HepG2 (cell line): ENCODE measurements around the gene CCDC80. TPM values are rescaled to one million over a fixed set of nuclear protein-coding genes. Genes with fewer than 3 reads are reported as not detected.
A peak's percentile ranks its signal among the peaks of the same experiment; 100 is the strongest.

Experiments
- AGO2 ChIP-seq: fragments of 200-400 bp; formaldehyde crosslinking; optimal IDR thresholded peaks from 2 replicates; pipeline ENCODE3; 2017; ENCODE audit warnings: mild to moderate bottlenecking, low read depth, low read length, moderate library complexity
- ATRX ChIP-seq: sonication (generic); formaldehyde crosslinking; IDR thresholded peaks from 2 replicates; pipeline ENCODE4 v1.4.0; 2020; ENCODE audit warnings: missing genetic modification reagents, borderline replicate concordance
- CENPT ChIP-seq: sonication (generic); formaldehyde crosslinking; IDR thresholded peaks from 2 replicates; pipeline ENCODE4 v1.8.0; 2022; ENCODE audit warnings: low read depth, mild to moderate bottlenecking, moderate library complexity, missing genetic modification reagents
- MED8 ChIP-seq: sonication (generic); formaldehyde crosslinking; IDR thresholded peaks from 2 replicates; pipeline ENCODE4 v1.8.1; 2023; ENCODE audit warnings: mild to moderate bottlenecking, missing genetic modification reagents; ENCODE audit not compliant: insufficient replicate concordance
- TRIM24 ChIP-seq: sonication (generic); formaldehyde crosslinking; IDR thresholded peaks from 2 replicates; pipeline ENCODE4 v1.8.0; 2022; ENCODE audit warnings: mild to moderate bottlenecking, missing genetic modification reagents
- ZFY ChIP-seq: sonication (generic); formaldehyde crosslinking; IDR thresholded peaks from 2 replicates; pipeline ENCODE4 v1.4.0; 2020; ENCODE audit warnings: missing genetic modification reagents
- ZNF160 ChIP-seq: sonication (generic); formaldehyde crosslinking; IDR thresholded peaks from 2 replicates; pipeline ENCODE4 v1.8.0; 2022; ENCODE audit warnings: mild to moderate bottlenecking, inconsistent platforms, missing genetic modification reagents
- polyA plus RNA-seq, 8 experiments: library from polyadenylated mRNA; depleted of rRNA in 3 of 8; stranded (reverse) in 7 of 8; unstranded in 1 of 8; fragments of >200 nt; fragmentation: Illumina TruSeq in 4 of 8; extraction: Trizol in 4 of 8; gene quantifications; 2 replicates each; pipeline versions ENCODE4 v1.2.1 to v1.2.3, GENCODE V29; 2011 to 2016; ENCODE audit warnings: low read depth in 4 of 8, missing spikeins in 1 of 8, mixed read lengths in 1 of 8; ENCODE audit not compliant: insufficient read depth in 1 of 8
- total RNA-seq, 5 experiments: library from RNA; depleted of rRNA; stranded (reverse); fragments of >200 nt; fragmentation: Illumina TruSeq; extraction: Trizol; gene quantifications; 2 replicates each; pipeline ENCODE4 v1.2.3, GENCODE V29; 2016; ENCODE audit warnings: low read depth in 1 of 5
- TF ChIP-seq, protein P1 (sequence below): sonication (generic); formaldehyde crosslinking; IDR thresholded peaks from 2 replicates; pipeline ENCODE4 v1.4.0; 2020; ENCODE audit warnings: missing genetic modification reagents, borderline replicate concordance
- TF ChIP-seq, protein P2 (sequence below): sonication (generic); formaldehyde crosslinking; IDR thresholded peaks from 2 replicates; pipeline ENCODE4 v1.5.1; 2020; ENCODE audit warnings: mild to moderate bottlenecking, missing genetic modification reagents, moderate library complexity
- TF ChIP-seq, protein P3 (sequence below): sonication (generic); formaldehyde crosslinking; IDR thresholded peaks from 2 replicates; pipeline ENCODE4 v1.5.0; 2020; ENCODE audit warnings: mild to moderate bottlenecking, missing genetic modification reagents
- TF ChIP-seq, protein P4 (sequence below): sonication (generic); formaldehyde crosslinking; IDR thresholded peaks from 2 replicates; pipeline ENCODE4 v1.4.0; 2020; ENCODE audit warnings: missing genetic modification reagents
- TF ChIP-seq, protein P5 (sequence below): sonication (generic); formaldehyde crosslinking; IDR thresholded peaks from 2 replicates; pipeline ENCODE4 v1.4.0; 2020; ENCODE audit warnings: missing genetic modification reagents; ENCODE audit errors: not compliant biosample characterization
- TF ChIP-seq, protein P6 (sequence below): sonication (generic); formaldehyde crosslinking; IDR thresholded peaks from 2 replicates; pipeline ENCODE4 v1.8.0; 2022; ENCODE audit warnings: mild to moderate bottlenecking, missing genetic modification reagents, moderate library complexity
- TF ChIP-seq, protein P7 (sequence below): sonication (generic); formaldehyde crosslinking; IDR thresholded peaks from 2 replicates; pipeline ENCODE4 v1.4.0; 2020; ENCODE audit warnings: missing genetic modification reagents, borderline replicate concordance
- TF ChIP-seq, protein P8 (sequence below): sonication (generic); formaldehyde crosslinking; IDR thresholded peaks from 2 replicates; pipeline ENCODE4 v1.4.0; 2020; ENCODE audit warnings: missing genetic modification reagents, mild to moderate bottlenecking, borderline replicate concordance

CCDC80 gene
- total and polyA plus RNA-seq, 2 of the 13 experiments (the other 11 are each of a cell fraction or from before 2014, with no cell fraction given), result not detected

DNA sequence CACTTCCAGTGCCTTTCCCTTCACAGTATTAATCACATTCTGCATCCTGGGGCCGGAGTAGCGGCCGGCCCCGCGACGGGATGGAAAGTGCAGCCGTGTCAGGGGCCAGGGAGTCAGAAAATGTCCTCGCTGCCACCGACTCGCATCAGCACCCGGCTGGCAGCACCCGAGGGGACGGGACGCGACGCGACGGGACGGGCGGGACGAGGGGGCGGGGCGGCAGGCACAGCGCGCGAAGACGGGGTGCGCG is 79.5 kb downstream of the CCDC80 start (continued):
- TF ChIP-seq, protein P1, sequence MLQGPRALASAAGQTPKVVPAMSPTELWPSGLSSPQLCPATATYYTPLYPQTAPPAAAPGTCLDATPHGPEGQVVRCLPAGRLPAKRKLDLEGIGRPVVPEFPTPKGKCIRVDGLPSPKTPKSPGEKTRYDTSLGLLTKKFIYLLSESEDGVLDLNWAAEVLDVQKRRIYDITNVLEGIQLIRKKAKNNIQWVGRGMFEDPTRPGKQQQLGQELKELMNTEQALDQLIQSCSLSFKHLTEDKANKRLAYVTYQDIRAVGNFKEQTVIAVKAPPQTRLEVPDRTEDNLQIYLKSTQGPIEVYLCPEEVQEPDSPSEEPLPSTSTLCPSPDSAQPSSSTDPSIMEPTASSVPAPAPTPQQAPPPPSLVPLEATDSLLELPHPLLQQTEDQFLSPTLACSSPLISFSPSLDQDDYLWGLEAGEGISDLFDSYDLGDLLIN (CRISPR knock-in tag), result no peak
- TF ChIP-seq ATRX (CRISPR knock-in tag), result no peak
- TF ChIP-seq, protein P2, sequence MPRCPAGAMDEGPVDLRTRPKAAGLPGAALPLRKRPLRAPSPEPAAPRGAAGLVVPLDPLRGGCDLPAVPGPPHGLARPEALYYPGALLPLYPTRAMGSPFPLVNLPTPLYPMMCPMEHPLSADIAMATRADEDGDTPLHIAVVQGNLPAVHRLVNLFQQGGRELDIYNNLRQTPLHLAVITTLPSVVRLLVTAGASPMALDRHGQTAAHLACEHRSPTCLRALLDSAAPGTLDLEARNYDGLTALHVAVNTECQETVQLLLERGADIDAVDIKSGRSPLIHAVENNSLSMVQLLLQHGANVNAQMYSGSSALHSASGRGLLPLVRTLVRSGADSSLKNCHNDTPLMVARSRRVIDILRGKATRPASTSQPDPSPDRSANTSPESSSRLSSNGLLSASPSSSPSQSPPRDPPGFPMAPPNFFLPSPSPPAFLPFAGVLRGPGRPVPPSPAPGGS (CRISPR knock-in tag), result no peak
- TF ChIP-seq, protein P3, sequence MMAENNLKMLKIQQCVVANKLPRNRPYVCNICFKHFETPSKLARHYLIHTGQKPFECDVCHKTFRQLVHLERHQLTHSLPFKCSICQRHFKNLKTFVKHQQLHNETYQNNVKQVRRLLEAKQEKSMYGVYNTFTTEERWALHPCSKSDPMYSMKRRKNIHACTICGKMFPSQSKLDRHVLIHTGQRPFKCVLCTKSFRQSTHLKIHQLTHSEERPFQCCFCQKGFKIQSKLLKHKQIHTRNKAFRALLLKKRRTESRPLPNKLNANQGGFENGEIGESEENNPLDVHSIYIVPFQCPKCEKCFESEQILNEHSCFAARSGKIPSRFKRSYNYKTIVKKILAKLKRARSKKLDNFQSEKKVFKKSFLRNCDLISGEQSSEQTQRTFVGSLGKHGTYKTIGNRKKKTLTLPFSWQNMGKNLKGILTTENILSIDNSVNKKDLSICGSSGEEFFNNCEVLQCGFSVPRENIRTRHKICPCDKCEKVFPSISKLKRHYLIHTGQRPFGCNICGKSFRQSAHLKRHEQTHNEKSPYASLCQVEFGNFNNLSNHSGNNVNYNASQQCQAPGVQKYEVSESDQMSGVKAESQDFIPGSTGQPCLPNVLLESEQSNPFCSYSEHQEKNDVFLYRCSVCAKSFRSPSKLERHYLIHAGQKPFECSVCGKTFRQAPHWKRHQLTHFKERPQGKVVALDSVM (CRISPR knock-in tag), result no peak
- TF ChIP-seq, protein P4, sequence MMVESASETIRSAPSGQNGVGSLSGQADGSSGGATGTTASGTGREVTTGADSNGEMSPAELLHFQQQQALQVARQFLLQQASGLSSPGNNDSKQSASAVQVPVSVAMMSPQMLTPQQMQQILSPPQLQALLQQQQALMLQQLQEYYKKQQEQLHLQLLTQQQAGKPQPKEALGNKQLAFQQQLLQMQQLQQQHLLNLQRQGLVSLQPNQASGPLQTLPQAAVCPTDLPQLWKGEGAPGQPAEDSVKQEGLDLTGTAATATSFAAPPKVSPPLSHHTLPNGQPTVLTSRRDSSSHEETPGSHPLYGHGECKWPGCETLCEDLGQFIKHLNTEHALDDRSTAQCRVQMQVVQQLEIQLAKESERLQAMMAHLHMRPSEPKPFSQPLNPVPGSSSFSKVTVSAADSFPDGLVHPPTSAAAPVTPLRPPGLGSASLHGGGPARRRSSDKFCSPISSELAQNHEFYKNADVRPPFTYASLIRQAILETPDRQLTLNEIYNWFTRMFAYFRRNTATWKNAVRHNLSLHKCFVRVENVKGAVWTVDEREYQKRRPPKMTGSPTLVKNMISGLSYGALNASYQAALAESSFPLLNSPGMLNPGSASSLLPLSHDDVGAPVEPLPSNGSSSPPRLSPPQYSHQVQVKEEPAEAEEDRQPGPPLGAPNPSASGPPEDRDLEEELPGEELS, result no peak; the same call in 1 of the 2 replicates
- no peak for TF ChIP-seq TRIM24 (CRISPR knock-in tag)
- TF ChIP-seq, protein P5, sequence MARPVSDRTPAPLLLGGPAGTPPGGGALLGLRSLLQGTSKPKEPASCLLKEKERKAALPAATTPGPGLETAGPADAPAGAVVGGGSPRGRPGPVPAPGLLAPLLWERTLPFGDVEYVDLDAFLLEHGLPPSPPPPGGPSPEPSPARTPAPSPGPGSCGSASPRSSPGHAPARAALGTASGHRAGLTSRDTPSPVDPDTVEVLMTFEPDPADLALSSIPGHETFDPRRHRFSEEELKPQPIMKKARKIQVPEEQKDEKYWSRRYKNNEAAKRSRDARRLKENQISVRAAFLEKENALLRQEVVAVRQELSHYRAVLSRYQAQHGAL (CRISPR knock-in tag), result no peak
- peak; percentile 12 for TF ChIP-seq MED8
- TF ChIP-seq, protein P6, sequence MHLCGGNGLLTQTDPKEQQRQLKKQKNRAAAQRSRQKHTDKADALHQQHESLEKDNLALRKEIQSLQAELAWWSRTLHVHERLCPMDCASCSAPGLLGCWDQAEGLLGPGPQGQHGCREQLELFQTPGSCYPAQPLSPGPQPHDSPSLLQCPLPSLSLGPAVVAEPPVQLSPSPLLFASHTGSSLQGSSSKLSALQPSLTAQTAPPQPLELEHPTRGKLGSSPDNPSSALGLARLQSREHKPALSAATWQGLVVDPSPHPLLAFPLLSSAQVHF (CRISPR knock-in tag), result peak; percentile 65; the same call in 1 of the 2 replicates
- TF ChIP-seq, protein P7, sequence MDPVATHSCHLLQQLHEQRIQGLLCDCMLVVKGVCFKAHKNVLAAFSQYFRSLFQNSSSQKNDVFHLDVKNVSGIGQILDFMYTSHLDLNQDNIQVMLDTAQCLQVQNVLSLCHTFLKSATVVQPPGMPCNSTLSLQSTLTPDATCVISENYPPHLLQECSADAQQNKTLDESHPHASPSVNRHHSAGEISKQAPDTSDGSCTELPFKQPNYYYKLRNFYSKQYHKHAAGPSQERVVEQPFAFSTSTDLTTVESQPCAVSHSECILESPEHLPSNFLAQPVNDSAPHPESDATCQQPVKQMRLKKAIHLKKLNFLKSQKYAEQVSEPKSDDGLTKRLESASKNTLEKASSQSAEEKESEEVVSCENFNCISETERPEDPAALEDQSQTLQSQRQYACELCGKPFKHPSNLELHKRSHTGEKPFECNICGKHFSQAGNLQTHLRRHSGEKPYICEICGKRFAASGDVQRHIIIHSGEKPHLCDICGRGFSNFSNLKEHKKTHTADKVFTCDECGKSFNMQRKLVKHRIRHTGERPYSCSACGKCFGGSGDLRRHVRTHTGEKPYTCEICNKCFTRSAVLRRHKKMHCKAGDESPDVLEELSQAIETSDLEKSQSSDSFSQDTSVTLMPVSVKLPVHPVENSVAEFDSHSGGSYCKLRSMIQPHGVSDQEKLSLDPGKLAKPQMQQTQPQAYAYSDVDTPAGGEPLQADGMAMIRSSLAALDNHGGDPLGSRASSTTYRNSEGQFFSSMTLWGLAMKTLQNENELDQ, result no peak
- TF ChIP-seq CENPT (CRISPR knock-in tag), result no peak
- TF ChIP-seq ZFY (CRISPR knock-in tag), result peak; percentile 64
- TF ChIP-seq ZNF160 (CRISPR knock-in tag), result no peak
- TF ChIP-seq AGO2, result peak; percentile 64
- TF ChIP-seq, protein P8, sequence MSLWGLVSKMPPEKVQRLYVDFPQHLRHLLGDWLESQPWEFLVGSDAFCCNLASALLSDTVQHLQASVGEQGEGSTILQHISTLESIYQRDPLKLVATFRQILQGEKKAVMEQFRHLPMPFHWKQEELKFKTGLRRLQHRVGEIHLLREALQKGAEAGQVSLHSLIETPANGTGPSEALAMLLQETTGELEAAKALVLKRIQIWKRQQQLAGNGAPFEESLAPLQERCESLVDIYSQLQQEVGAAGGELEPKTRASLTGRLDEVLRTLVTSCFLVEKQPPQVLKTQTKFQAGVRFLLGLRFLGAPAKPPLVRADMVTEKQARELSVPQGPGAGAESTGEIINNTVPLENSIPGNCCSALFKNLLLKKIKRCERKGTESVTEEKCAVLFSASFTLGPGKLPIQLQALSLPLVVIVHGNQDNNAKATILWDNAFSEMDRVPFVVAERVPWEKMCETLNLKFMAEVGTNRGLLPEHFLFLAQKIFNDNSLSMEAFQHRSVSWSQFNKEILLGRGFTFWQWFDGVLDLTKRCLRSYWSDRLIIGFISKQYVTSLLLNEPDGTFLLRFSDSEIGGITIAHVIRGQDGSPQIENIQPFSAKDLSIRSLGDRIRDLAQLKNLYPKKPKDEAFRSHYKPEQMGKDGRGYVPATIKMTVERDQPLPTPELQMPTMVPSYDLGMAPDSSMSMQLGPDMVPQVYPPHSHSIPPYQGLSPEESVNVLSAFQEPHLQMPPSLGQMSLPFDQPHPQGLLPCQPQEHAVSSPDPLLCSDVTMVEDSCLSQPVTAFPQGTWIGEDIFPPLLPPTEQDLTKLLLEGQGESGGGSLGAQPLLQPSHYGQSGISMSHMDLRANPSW (CRISPR knock-in tag), result no peak
